B cell (primary cell): Measurements from ENCODE around the gene PITPNM3. TPM values are rescaled to one million over a fixed set of nuclear protein-coding genes. Genes with fewer than 3 reads are reported as not detected.

Source experiments
- ATAC-seq: fragments of 200-7000 bp; cut with Tn5 transposase; one replicate; pipeline ENCODE4 v1.10.0; 2021; ENCODE audit warnings: low read depth, mild to moderate bottlenecking, moderate number of reproducible peaks, moderate library complexity
- CTCF ChIA-PET: fragments of 350-600 bp; sonication (Branson Sonifier 250); formaldehyde crosslinking; loops from one replicate; lab custom pipeline; 2021; ENCODE audit warnings: antibody characterized with exemption, inconsistent platforms; lab: Charles Lee
- POLR2A ChIA-PET: fragments of 350-600 bp; sonication (Branson Sonifier 250); formaldehyde crosslinking; loops from one replicate; lab custom pipeline; 2021; ENCODE audit warnings: antibody characterized with exemption; lab: Charles Lee
- DNase-seq: peaks from one replicate; pipeline ENCODE4 v3.0.0; 2013
- H2AFZ ChIP-seq: 2 replicates; pipeline ENCODE4 v1.6.1; 2012; ENCODE audit warnings: mild to moderate bottlenecking, low read depth, low read length; ENCODE audit not compliant: insufficient read depth, poor library complexity, severe bottlenecking
- H3K27ac ChIP-seq, 2 donors: 1 replicate in 1 of 2; 2 replicates in 1 of 2; pipeline ENCODE4 v1.5.1; 2012 to 2013; ENCODE audit warnings: low read length in 2 of 2, mild to moderate bottlenecking in 2 of 2, moderate library complexity in 1 of 2
- H3K27me3 ChIP-seq, 4 experiments: fragments of 200-600 bp in 1 of 4; sonication (generic) in 1 of 4; replicated peaks in 1 of 4; 1 replicate in 2 of 4; 2 replicates in 2 of 4; pipeline versions ENCODE4 v1.6.1 to v1.7.0; 2013 to 2016; ENCODE audit warnings: low read length in 3 of 4, mild to moderate bottlenecking in 2 of 4, mixed read lengths in 1 of 4, moderate library complexity in 1 of 4; ENCODE audit not compliant: insufficient read depth in 4 of 4, control insufficient read depth in 3 of 4; ENCODE audit errors: control extremely low read depth in 1 of 4
- H3K36me3 ChIP-seq, 2 experiments: replicated peaks in 1 of 2; 1 replicate in 1 of 2; 2 replicates in 1 of 2; pipeline versions ENCODE4 v1.6.1 to v1.7.1; 2013; ENCODE audit warnings: low read length in 1 of 2; ENCODE audit not compliant: insufficient read depth in 2 of 2, control insufficient read depth in 1 of 2; ENCODE audit errors: control extremely low read depth in 1 of 2, extremely low read depth in 1 of 2
- H3K4me1 ChIP-seq, 2 donors: fragments of 200-600 bp in 1 of 2; sonication (generic) in 1 of 2; 1 replicate in 1 of 2; 2 replicates in 1 of 2; pipeline versions ENCODE4 v1.5.1 to v1.6.1; 2013 to 2017; ENCODE audit warnings: low read length in 2 of 2; ENCODE audit not compliant: control insufficient read depth in 2 of 2, insufficient read depth in 2 of 2
- H3K4me2 ChIP-seq: replicated peaks from 2 replicates; pipeline ENCODE3; 2012; ENCODE audit warnings: mild to moderate bottlenecking, low read depth, low read length; ENCODE audit not compliant: poor library complexity, severe bottlenecking
- H3K4me3 ChIP-seq, 5 experiments: fragments of 200-600 bp in 1 of 5; sonication (generic) in 1 of 5; 1 replicate in 3 of 5; 2 replicates in 2 of 5; pipeline versions ENCODE4 v1.5.1 to v1.7.0; 2011 to 2016; ENCODE audit warnings: low read length in 4 of 5, mild to moderate bottlenecking in 4 of 5, low read depth in 2 of 5, control low read depth in 1 of 5, moderate library complexity in 1 of 5; ENCODE audit not compliant: insufficient read depth in 1 of 5; ENCODE audit errors: control extremely low read depth in 1 of 5, extremely low read depth in 1 of 5
- H3K79me2 ChIP-seq: fragments of 200-600 bp; sonication (generic); one replicate; pipeline ENCODE4 v1.6.0; 2016; ENCODE audit warnings: low read length; ENCODE audit not compliant: control insufficient read depth, insufficient read depth
- H3K9ac ChIP-seq: fragments of 200-600 bp; sonication (generic); 2 replicates; pipeline ENCODE4 v1.6.1; 2017; ENCODE audit warnings: mild to moderate bottlenecking, low read length, moderate library complexity
- H3K9me3 ChIP-seq, 3 donors: one replicate each; pipeline versions ENCODE4 v1.6.1 to v1.7.1; 2013; ENCODE audit warnings: low read length in 2 of 3; ENCODE audit not compliant: control insufficient read depth in 2 of 3, insufficient read depth in 1 of 3; ENCODE audit errors: control extremely low read depth in 1 of 3
- H4K20me1 ChIP-seq: 2 replicates; pipeline ENCODE4 v1.6.0; 2012; ENCODE audit warnings: mild to moderate bottlenecking, low read length; ENCODE audit not compliant: insufficient read depth, control insufficient read depth, poor library complexity, severe bottlenecking
- H3K27ac Mint-ChIP-seq: one replicate; pipeline ENCODE4 v1.8.0; 2021; ENCODE audit warnings: mixed read lengths
- H3K27me3 Mint-ChIP-seq: one replicate; pipeline ENCODE4 v1.8.0; 2021; ENCODE audit warnings: mixed read lengths
- H3K4me1 Mint-ChIP-seq: one replicate; pipeline ENCODE4 v1.8.0; 2021; ENCODE audit warnings: mixed read lengths
- H3K4me3 Mint-ChIP-seq: one replicate; pipeline ENCODE4 v1.8.0; 2021; ENCODE audit warnings: mixed read lengths
- H3K9me3 Mint-ChIP-seq: one replicate; pipeline ENCODE4 v1.8.0; 2022; ENCODE audit warnings: mixed read lengths; ENCODE audit not compliant: insufficient read depth
- EZH2 ChIP-seq: IDR thresholded peaks from 2 replicates; pipeline ENCODE4 v1.6.1; 2012; ENCODE audit warnings: borderline replicate concordance, low read depth, mild to moderate bottlenecking, moderate library complexity, low read length; ENCODE audit not compliant: insufficient read depth, poor library complexity, severe bottlenecking
- WGBS: methylation state at CpG from one replicate; pipeline ENCODE4 v1.1.5; 2013; ENCODE audit warnings: missing lambda C conversion rate; ENCODE audit not compliant: insufficient coverage; 5-methylcytosine and 5-hydroxymethylcytosine counted together
- intact Hi-C: fragments of 100-400 bp; cut with micrococcal nuclease; formaldehyde crosslinking; loops from one replicate; pipeline ENCODE4 v1.10.0; 2022
- polyA plus RNA-seq: library from polyadenylated mRNA; depleted of rRNA; stranded (reverse); fragments of >200 nt; gene quantifications from 2 replicates; pipeline ENCODE4 v1.2.3, GENCODE V29; 2012
- total RNA-seq, 2 donors: library from RNA; stranded (reverse); fragments of 120-200 nt in 1 of 2; gene quantifications; 1 replicate in 1 of 2; 2 replicates in 1 of 2; pipeline versions ENCODE4 v1.2.3 to v1.2.4, GENCODE V29; 2013 to 2022
- TF ChIP-seq, protein P1 (sequence below): fragments of 200-600 bp; IDR thresholded peaks from one replicate; pipeline ENCODE4 v1.8.0; 2022; ENCODE audit warnings: antibody characterized with exemption, mild to moderate bottlenecking

The PITPNM3 gene
- total and polyA plus RNA-seq, 2 donors (not counting 1 experiment from before 2014, with no cell fraction given), result 0.31 to 0.49 TPM

DNA sequence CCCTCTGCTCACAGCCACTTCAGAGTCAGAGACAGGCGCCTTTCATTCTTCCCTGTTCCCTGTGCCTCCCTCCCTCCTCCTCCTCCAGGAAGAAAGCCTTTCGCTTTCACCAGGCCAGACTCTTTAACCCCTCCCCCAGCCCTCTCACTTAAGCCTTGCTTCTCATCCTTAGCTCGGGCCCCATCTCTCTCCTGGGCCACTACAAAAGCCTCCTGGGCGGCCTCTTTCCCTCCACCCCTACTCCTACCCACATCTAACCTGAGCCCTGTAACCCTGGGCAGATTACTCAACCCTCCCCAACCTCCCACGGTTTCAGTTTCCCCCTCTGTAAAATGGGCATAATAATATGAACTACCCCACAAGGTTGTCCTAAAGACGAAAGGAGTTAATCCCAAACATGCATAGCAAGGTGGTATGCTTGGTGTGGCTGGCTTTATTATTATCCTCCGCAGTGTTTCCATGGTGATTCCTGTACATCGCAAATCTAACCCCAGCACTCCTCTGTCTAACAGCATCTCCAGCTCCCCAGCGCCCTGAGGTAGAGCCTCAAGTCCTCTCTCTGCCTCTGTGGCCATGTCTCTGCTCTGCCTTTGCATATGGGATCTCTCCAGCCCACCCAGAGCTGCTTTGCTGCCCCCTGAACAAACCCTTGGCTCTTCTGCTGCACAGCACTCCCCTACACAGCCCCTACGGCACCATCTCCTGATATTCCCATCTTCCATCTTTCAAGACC is 94.4 kb downstream of the PITPNM3 start:
- ChIA-PET CTCF (no interaction called here), POLR2A (no interaction called here)
- no peaks in the 10 kb centered on the region for H4K20me1 ChIP-seq
- H3K4me2 ChIP-seq, result no peak overlapping the region
- H3K27ac ChIP-seq, result no peak overlapping the region
- 85% methylated on average over 8 of the region's 10 CpGs for WGBS
- no peak for DNase-seq
- intact Hi-C loops, result no loop called here
- H2AFZ ChIP-seq, result no peak overlapping the region
- no peaks in the 10 kb centered on the region for H3K9me3 ChIP-seq
- no peaks in the 10 kb centered on the region for H3K4me1 ChIP-seq
- H3K36me3 ChIP-seq, result no peaks in the 10 kb centered on the region
- no peak overlapping the region for H3K4me3 ChIP-seq
- Mint-ChIP-seq H3K27me3 (peaks cover 9% of the 10 kb centered on the region), H3K4me3 (no peak overlapping the region), H3K4me1 (no peaks in the 10 kb centered on the region), H3K9me3 (no peaks in the 10 kb centered on the region), H3K27ac (no peak overlapping the region)
- no peak for TF ChIP-seq EZH2
- TF ChIP-seq, protein P1, sequence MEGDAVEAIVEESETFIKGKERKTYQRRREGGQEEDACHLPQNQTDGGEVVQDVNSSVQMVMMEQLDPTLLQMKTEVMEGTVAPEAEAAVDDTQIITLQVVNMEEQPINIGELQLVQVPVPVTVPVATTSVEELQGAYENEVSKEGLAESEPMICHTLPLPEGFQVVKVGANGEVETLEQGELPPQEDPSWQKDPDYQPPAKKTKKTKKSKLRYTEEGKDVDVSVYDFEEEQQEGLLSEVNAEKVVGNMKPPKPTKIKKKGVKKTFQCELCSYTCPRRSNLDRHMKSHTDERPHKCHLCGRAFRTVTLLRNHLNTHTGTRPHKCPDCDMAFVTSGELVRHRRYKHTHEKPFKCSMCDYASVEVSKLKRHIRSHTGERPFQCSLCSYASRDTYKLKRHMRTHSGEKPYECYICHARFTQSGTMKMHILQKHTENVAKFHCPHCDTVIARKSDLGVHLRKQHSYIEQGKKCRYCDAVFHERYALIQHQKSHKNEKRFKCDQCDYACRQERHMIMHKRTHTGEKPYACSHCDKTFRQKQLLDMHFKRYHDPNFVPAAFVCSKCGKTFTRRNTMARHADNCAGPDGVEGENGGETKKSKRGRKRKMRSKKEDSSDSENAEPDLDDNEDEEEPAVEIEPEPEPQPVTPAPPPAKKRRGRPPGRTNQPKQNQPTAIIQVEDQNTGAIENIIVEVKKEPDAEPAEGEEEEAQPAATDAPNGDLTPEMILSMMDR, result no peak
- no peak for ATAC-seq
- no peaks in the 10 kb centered on the region for H3K79me2 ChIP-seq
- H3K27me3 ChIP-seq, result no peaks in the 10 kb centered on the region
- no peak overlapping the region for H3K9ac ChIP-seq

DNA sequence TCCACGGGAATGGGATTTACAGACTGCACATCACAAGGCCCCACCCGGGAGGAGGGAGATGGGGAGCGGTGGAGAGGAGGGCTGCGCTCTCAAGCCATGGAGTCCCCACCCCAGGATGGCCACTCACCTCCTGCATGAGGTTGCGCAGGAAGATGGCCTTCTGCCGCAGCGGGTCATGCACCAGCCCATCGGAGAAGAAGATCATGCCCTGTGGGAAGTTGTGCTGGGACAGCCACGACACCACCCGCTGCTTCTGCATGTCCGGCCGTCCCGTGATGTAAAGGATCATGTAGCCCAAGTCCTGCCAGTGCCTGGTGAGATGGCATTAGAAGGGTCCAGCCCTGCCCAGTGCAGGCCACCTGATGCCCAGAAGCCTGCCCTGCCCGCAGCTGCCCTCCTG is 95.1 kb downstream of the PITPNM3 start:
- WGBS, result 98% methylated on average over 12 of the region's 14 CpGs
- Histone ChIP-seq H3K36me3 (no peaks in the 10 kb centered on the region), H3K9ac (no peak overlapping the region), H3K4me1 (no peaks in the 10 kb centered on the region), H3K9me3 (no peaks in the 10 kb centered on the region), H3K4me2 (no peak overlapping the region), H3K79me2 (no peaks in the 10 kb centered on the region), H3K27ac (no peak overlapping the region), H3K4me3 (no peak overlapping the region), H4K20me1 (no peaks in the 10 kb centered on the region), H3K27me3 (no peaks in the 10 kb centered on the region), H2AFZ (no peak overlapping the region)
- Mint-ChIP-seq H3K9me3 (no peaks in the 10 kb centered on the region), H3K27ac (no peak overlapping the region), H3K4me1 (peaks cover 4% of the 10 kb centered on the region), H3K27me3 (peaks cover 9% of the 10 kb centered on the region), H3K4me3 (no peak overlapping the region)
- ATAC-seq (no peak), DNase-seq (no peak)
- TF ChIP-seq, protein P1, result no peak
- no peak for TF ChIP-seq EZH2
- CTCF ChIA-PET, result interaction anchor here (0.6 kb wide), 1 partner anchor 37 kb away, joined by 3 read pairs; no protein-coding TSS in a partner anchor
- intact Hi-C loops, result no loop called here
- POLR2A ChIA-PET, result no interaction called here
